Effector memory CD8-positive, alpha-beta T cell (primary cell): ENCODE data around the gene CLDND2.

Experiments
- ATAC-seq: fragments of 150-1000 bp; cut with Tn5 transposase; replicated peaks from 2 replicates; pipeline ENCODE4 v1.10.0; 2021; ENCODE audit warnings: mild to moderate bottlenecking, moderate library complexity
- DNase-seq, 3 experiments: peaks; one replicate each; pipeline ENCODE4 v3.0.0; 2021
- H3K27ac Mint-ChIP-seq, 2 donors: one replicate each; pipeline ENCODE4 v1.8.0; 2022; ENCODE audit warnings: mild to moderate bottlenecking in 2 of 2, mixed read lengths in 2 of 2, moderate library complexity in 2 of 2
- H3K27me3 Mint-ChIP-seq, 2 donors: one replicate each; pipeline ENCODE4 v1.8.0; 2022; ENCODE audit warnings: mixed read lengths in 2 of 2
- H3K36me3 Mint-ChIP-seq: one replicate; pipeline ENCODE4 v1.8.0; 2022; ENCODE audit warnings: mild to moderate bottlenecking, moderate library complexity, mixed read lengths; ENCODE audit not compliant: insufficient read depth
- H3K4me1 Mint-ChIP-seq, 2 donors: one replicate each; pipeline ENCODE4 v1.8.0; 2022; ENCODE audit warnings: low read depth in 2 of 2, mixed read lengths in 2 of 2
- H3K4me3 Mint-ChIP-seq, 2 donors: one replicate each; pipeline ENCODE4 v1.8.0; 2022; ENCODE audit warnings: mild to moderate bottlenecking in 2 of 2, mixed read lengths in 2 of 2, moderate library complexity in 2 of 2
- H3K9me3 Mint-ChIP-seq, 2 donors: one replicate each; pipeline ENCODE4 v1.8.0; 2022; ENCODE audit warnings: mixed read lengths in 2 of 2

The CLDND2 gene

DNA sequence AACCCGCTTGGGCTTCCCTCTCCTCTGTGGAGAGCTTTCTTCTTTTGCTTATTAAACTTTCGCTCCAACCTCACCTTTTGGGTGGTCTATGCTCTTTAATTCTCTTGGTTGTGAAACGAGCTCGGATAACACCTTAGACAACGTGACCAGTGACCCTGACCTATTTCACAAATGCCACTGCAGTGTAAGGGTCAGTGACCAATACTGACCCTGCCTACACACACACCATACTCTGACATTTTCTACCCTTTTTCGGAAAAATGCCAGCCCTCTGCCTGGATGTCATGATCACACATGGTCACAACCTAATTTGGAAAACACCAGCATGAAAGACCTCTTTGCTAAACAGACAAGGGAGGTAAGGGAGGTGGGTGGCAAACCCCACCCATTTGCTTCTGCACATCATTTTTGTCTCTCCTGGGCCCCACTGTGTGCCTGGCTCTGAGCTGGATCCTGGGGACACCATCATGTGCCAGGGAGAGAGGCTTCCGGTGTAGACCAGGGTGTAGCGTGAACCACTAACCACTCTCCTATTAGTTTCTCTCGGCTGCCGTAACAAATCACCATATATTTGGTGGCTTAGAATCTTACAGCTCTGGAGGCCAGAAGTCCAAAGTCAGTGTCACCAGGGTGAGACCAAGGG lies 12.5 kb downstream of the CLDND2 start:
- ATAC-seq (no peak), DNase-seq (no peak)
- no peak overlapping the region for H3K27ac Mint-ChIP-seq
- no peaks in the 10 kb centered on the region for H3K9me3 Mint-ChIP-seq
- no peaks in the 10 kb centered on the region for H3K27me3 Mint-ChIP-seq
- H3K4me3 Mint-ChIP-seq = no peak overlapping the region
- H3K36me3 Mint-ChIP-seq = peaks cover 11% of the 10 kb centered on the region
- peaks cover 3 to 5% of the 10 kb centered on the region in 2 donors for H3K4me1 Mint-ChIP-seq

DNA sequence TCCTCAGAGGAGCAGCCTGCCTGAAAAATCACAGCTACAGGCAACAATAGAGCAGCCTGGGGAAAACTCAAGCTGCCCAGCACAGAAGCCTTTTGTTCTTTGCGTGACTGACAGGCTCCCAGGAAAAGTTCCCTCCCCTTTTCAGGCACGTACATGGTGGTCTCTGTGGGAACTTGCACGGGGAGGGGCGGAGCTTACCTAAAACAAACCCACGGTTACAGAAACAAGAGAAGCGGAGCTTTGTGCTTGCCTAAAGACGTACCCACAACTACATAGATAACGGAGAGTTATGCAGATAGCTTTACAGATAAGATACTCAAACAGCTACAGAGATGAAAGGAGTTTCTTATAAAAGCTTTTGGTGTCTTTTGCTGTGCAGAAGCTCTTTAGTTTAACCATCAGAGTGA lies 14.1 kb downstream of the CLDND2 start:
- Mint-ChIP-seq H3K27me3 (no peaks in the 10 kb centered on the region), H3K27ac (peak overlapping the region in 1 of 2 donors; percentile 56), H3K4me1 (peaks cover 3 to 5% of the 10 kb centered on the region in 2 donors), H3K4me3 (no peak overlapping the region), H3K9me3 (no peaks in the 10 kb centered on the region), H3K36me3 (peaks cover 11% of the 10 kb centered on the region)
- ATAC-seq = no peak
- no peak for DNase-seq

DNA sequence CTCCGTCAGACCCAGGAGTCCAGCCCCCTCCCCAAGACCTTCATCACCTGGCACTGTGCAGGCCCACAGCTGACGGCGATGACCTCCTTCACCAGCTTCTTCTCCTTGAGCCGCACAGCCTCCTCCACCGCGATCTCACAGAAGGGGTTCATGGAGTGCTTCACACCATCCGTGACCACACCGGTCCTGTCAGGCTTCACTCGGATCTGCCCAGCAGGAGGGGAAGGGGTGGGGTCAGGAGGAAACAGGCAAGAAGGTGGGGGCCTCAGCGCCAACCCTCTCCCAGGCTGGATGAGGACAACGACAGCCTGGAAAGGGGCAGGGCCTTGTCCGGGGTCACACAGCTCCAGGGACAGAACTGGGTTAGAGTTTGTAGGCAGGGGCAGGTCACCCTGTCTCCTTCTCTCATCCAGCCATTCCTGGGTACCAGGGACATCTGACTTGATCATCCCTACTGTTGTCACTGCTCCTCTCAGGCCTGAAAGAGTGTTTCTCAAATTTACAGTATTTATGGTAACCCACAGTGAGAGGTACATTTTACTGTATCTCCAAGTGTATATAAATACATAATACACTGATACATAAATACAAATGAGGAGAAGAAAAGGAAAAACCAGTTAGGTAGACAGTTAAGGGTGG lies 14.6 kb downstream of the CLDND2 start:
- Mint-ChIP-seq H3K9me3 (no peaks in the 10 kb centered on the region), H3K27ac (peak overlapping the region in 1 of 2 donors; percentile 56), H3K4me1 (peaks cover 3 to 5% of the 10 kb centered on the region in 2 donors), H3K27me3 (no peaks in the 10 kb centered on the region), H3K4me3 (no peak overlapping the region), H3K36me3 (peaks cover 8% of the 10 kb centered on the region)
- no peak for DNase-seq
- no peak for ATAC-seq

DNA sequence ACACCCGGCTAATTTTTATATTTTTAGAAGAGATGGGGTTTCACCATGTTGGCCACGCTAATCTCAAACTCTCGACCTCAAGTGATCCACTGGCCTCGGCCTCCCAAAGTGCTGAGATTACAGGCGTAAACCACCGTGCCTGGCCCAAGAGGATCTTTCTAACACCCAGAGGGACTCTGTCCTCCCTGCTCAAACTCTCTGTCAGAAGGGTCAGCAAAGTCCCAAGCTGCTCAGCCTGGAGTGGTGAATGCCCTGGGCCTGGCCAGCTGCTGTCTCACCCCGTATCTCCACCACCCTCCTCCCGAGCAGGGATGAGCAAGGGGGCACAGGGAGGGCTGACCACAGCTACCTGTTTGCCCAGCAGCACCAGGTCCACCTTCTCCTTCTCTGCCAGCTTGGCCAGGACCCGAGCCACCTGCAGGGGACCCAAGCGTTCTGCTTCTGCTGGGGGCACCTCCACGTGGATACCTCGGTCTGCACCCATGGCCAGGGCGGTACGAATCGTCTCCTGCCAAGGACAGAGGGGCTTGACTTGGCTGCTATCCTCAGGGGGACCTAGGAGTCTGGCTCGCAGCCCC lies 15.9 kb downstream of the CLDND2 start:
- H3K27ac Mint-ChIP-seq = peak overlapping the region; percentile 32 to 71
- peaks cover 8% of the 10 kb centered on the region for H3K36me3 Mint-ChIP-seq
- H3K27me3 Mint-ChIP-seq = no peaks in the 10 kb centered on the region
- peaks cover 3 to 5% of the 10 kb centered on the region in 2 donors for H3K4me1 Mint-ChIP-seq
- ATAC-seq = no peak
- H3K4me3 Mint-ChIP-seq = no peak overlapping the region
- DNase-seq = no peak
- H3K9me3 Mint-ChIP-seq = no peaks in the 10 kb centered on the region

DNA sequence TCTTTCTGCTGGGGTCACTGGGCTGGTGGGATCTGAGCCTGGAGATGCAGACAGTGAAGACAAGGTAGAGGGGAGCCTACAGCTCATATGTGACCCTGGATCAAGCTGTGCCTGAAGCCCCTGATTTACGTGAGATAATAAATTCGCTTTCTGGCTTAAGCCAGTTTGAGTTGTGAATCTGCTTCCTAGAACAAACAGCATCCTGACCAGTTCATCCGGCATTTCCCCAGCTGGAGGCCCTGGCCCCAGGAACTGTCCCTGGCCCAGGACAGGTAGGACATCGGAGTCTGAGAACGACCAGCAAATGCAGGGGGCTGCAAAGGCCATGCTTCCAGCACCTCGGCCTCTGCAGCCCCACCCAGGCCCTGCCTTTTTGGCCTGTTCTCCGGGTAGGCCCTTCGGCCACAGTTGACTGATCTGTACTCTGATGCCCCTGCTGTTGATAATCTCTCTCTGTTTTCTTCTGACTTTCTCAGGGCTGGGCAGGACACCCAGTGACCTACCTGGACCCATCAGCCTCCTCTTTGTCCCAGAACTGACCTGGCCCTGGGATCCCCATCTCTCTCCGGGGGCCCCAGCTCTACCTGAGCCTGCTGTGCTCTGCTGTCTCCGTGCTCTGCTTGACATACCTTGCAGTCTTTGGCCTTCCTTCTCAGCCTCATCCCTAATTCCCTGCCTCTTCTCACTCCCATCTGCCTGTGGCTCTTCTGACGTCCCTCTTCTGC lies 17.4 kb downstream of the CLDND2 start:
- peaks cover under 1 to 3% of the 10 kb centered on the region in 2 donors for H3K4me1 Mint-ChIP-seq
- ATAC-seq (no peak), DNase-seq (no peak)
- no peaks in the 10 kb centered on the region for H3K9me3 Mint-ChIP-seq
- H3K36me3 Mint-ChIP-seq = peaks cover 8% of the 10 kb centered on the region
- H3K27me3 Mint-ChIP-seq = no peaks in the 10 kb centered on the region
- peak overlapping the region; percentile 32 to 71 for H3K27ac Mint-ChIP-seq
- H3K4me3 Mint-ChIP-seq = no peak overlapping the region

DNA sequence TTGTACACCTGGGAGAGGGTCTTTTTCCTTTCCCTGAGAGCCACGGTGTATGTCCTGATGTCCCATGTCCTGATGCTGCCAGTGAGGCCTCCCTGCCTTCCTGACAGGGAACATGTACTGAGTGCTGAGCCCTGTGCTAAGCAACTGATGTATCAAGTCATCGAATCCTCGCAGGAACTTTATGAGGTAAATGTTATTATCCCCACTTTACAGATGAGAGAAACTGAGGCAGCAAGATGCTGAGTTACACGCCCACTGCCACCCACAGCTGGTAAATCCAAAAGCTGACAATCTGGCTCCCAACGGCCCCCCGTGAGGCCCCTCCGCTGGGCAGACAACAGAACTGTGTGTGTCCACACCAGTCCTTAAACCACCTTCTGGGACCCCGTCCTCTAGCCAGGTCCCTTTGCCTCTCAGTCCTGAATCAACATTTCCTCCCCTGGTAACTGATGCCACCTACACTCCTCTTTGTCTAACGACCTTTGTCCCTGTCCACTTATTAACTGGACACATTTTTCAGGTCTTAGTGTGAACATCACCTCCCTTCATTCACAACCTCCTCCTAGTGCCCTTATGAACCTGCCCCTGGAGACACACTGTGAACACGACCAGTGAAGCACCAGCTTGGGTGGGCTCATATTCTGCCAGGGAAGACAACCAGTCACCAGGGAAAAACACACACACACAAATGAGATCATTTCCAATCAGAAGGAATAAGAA lies 21.4 kb downstream of the CLDND2 start:
- no peak overlapping the region for H3K27ac Mint-ChIP-seq
- ATAC-seq (no peak), DNase-seq (no peak)
- H3K27me3 Mint-ChIP-seq = no peaks in the 10 kb centered on the region
- no peak overlapping the region for H3K4me3 Mint-ChIP-seq
- H3K9me3 Mint-ChIP-seq = no peaks in the 10 kb centered on the region
- H3K36me3 Mint-ChIP-seq = peaks cover 4% of the 10 kb centered on the region
- no peaks in the 10 kb centered on the region for H3K4me1 Mint-ChIP-seq

DNA sequence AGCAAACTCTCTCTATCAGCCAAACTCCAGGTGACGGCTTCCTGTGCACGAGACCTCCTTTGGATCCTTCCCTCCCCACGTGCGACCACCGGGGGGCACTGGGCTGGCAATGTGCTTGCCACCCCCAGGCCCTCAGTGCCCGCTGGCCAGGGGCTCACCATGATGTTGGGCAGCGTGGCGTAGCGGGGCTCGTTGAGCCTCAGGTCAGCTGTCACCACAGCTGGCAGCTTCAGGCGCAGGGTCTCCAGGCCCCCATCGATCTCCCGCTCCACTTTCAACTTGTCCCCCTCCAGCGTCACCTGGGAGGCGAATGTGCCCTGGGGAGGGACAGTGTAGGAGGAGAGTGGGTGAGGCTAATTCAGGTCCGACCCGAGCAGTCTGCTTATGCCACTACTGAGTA lies 22.1 kb downstream of the CLDND2 start:
- H3K36me3 Mint-ChIP-seq = peaks cover 2% of the 10 kb centered on the region
- no peak for ATAC-seq
- DNase-seq = no peak
- H3K4me3 Mint-ChIP-seq = no peak overlapping the region
- peaks cover 0 to under 1% of the 10 kb centered on the region in 2 donors for H3K4me1 Mint-ChIP-seq
- H3K27ac Mint-ChIP-seq = no peak overlapping the region
- H3K9me3 Mint-ChIP-seq = no peaks in the 10 kb centered on the region
- H3K27me3 Mint-ChIP-seq = no peaks in the 10 kb centered on the region

DNA sequence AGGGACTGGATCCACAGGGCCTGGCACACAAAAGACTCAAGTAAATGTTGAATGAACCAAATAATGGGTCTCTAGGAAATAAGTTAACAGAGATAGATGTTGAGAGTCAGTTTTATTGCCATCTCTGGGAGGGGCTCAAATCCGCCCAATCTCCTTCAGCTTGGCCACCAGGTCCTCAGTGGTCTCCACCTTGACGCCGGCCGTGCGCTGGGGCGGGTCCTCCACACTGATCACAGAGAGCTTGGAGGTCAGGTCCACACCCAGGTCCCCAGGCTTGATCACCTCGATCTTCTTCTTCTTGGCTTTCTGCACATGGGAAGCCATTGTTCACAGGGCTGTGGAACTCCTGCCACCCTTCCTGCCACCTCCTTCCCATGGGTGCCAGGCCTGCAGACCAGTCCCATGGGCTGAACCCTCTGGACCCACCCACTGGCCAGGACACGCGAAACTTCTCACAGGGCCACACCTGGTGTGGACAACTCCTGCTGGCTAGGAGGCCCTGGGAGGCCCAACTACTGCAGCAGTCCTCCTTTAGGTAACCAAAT lies 23.7 kb downstream of the CLDND2 start:
- DNase-seq (no peak), ATAC-seq (no peak)
- Mint-ChIP-seq H3K4me3 (no peak overlapping the region), H3K4me1 (peaks cover 3 to 8% of the 10 kb centered on the region in 2 donors), H3K9me3 (no peaks in the 10 kb centered on the region), H3K36me3 (peaks cover 5% of the 10 kb centered on the region), H3K27me3 (no peaks in the 10 kb centered on the region), H3K27ac (peak overlapping the region in 1 of 2 donors; percentile 65)

DNA sequence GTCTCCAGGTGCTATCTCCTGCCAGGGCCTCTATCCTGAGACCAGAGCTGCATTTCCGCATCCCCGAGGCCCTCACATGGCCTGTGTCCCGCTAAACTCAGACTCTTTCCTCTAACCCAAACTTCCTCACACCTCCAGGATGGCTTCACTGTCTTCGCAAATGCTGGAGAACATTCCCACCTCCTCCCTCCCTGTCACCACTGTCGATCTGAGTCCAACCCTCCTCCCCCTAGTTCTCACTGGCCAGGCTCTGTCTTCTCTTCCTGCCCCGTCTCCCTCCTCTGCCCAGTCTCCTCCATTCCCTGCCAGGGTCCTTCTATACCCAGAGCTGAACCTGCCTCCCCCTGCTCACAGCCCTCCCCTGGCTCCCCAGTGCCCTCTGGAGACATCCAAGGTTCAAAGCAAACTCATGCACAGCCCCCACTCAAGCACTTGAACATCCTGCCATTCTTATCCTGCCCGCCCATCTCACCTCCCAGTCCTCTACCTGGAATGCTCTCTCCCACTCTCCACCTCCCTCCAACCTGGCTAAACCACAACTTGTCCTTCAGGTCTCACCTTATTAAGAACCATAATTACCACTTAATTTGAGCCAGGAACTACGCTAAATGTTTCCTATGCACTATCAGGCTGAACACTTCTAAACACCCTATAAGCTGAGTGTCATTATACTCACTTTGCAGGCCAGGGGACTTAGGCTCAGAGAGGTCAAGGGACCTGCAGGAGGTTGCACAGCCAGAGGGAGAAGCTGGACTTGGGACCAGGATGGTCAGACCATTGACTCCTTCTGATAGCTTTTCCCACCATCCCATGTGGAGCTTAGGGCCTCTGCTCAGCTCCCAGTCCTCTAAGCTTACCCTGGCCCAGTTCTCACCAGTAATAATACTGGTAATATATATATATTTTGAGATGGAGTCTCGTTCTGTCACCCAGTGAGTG lies 25.9 kb downstream of the CLDND2 start:
- ATAC-seq = no peak
- H3K27ac Mint-ChIP-seq = peak overlapping the region; percentile 6 to 17

DNA sequence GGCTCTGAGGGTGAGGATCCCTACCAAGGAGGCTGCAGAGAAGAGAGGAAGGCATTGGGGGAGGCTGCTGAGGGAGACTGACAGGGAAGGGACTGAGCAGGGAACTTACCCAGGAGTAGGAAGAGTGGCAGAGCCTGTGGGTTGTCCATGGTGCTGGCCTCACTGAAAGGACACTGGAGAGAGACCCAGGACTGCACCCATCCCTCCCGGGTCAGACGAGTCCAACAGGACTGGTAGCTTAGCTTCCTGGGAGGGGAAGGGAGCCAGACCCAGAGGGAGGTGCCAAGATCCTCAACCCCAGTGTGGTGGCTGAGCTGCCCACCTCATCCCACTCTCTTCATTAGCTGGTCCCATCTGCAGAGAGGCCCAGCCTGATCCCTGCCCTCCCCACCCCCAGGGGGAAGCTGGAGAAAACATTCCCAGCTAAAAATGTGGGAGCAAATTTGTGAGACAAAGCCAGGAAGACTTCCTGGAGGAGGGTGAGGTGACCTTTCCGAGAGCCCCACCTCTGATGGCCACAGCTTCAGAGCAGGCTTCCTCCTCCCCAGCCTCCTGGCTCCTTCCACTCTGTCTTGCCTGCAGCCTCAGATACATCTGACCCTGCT lies 26.7 kb downstream of the CLDND2 start, which contains the start of gene VSIG10L:
Gene VSIG10L (minus strand): TSS at position 164 of the 605 bp plus-strand sequence. CDS start 15 bp downstream, at position 149.
- H3K36me3 Mint-ChIP-seq = peaks cover 10% of the 10 kb centered on the region
- H3K4me1 Mint-ChIP-seq = peaks cover 14 to 23% of the 10 kb centered on the region in 2 donors
- no peak for ATAC-seq

More for the DNA sequence above, 25.9 kb downstream of the CLDND2 start:
- Mint-ChIP-seq H3K4me3 (no peak overlapping the region), H3K4me1 (peaks cover 14 to 23% of the 10 kb centered on the region in 2 donors), H3K36me3 (peaks cover 10% of the 10 kb centered on the region), H3K9me3 (no peaks in the 10 kb centered on the region), H3K27me3 (no peaks in the 10 kb centered on the region)
- DNase-seq = no peak

DNA sequence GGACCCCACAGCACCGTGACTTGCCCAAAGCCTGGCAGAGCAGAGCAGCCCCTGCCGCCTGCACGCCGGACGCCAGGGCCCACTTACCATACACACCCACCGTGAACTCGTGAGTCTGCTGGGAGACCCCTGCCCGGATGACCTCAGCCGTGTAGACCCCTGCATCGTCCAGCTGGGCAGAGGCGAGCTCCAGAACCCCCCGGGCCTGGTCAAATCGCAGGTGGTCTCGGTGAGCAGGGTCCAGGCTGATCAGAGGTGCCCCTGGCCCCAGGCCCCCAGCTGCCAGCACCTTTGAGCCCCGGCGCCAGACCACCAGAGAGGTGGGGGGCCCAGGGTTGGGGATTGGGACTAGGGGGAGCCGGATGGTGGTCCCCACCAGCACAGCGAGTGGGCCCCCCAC lies 27.7 kb downstream of the CLDND2 start:
- peaks cover 10% of the 10 kb centered on the region for H3K36me3 Mint-ChIP-seq
- DNase-seq (no peak), ATAC-seq (no peak)
- H3K27ac Mint-ChIP-seq = peak overlapping the region; percentile 44 to 63
- peak overlapping the region; percentile 64 to 79 for H3K4me3 Mint-ChIP-seq
- no peaks in the 10 kb centered on the region for H3K27me3 Mint-ChIP-seq
- H3K4me1 Mint-ChIP-seq = peaks cover 14 to 23% of the 10 kb centered on the region in 2 donors
- no peaks in the 10 kb centered on the region for H3K9me3 Mint-ChIP-seq

More for the DNA sequence above, 26.7 kb downstream of the CLDND2 start, which contains the start of gene VSIG10L:
- Mint-ChIP-seq H3K4me3 (peak within 1 kb of the TSS; percentile 64 to 79), H3K9me3 (no peaks in the 10 kb centered on the region), H3K27ac (peak within 1 kb of the TSS; percentile 44 to 63), H3K27me3 (no peaks in the 10 kb centered on the region)
- no peak for DNase-seq
